Measurements from ENCODE around the gene UBE2L3. TPM values are rescaled to one million over a fixed set of nuclear protein-coding genes. Genes with fewer than 3 reads are reported as not detected.

UBE2L3 gene
- total and polyA plus RNA-seq, 2 of the 13 experiments (the other 11 are each of a cell fraction or from before 2014, with no cell fraction given), result 30.2 to 58.1 TPM

GRCh38 chr22:21650280-21650679, 82.8 kb downstream of the UBE2L3 start:
- Histone ChIP-seq H3K36me3 (replicated peaks in 1 of 2; ENCODE audit: control insufficient read depth in 1 of 2, insufficient read depth in 2 of 2, low read length in 2 of 2) (peaks cover 2 to 21% of the 10 kb centered on the region in 2 experiments; a peak in 4 of 5 replicates), H4K20me1 (ENCODE audit: insufficient read depth, low read length) (no peaks in the 10 kb centered on the region), H3K27ac (ENCODE audit: extremely low read length, insufficient read depth, low read length) (no peak overlapping the region), H3K4me3 (replicated peaks in 1 of 3; ENCODE audit: insufficient read depth in 1 of 3, low read depth in 2 of 3, low read length in 3 of 3) (no peak overlapping the region), H2AFZ (ENCODE audit: low read length) (no peak overlapping the region), H3K79me2 (ENCODE audit: insufficient read depth, low read length) (peaks cover 2% of the 10 kb centered on the region), H3K4me1 (ENCODE audit: insufficient read depth, low read length) (peaks cover 34% of the 10 kb centered on the region), H3K9ac (ENCODE audit: insufficient read depth, low read depth, low read length) (no peak overlapping the region), H3K9me3 (ENCODE audit: low read length) (no peaks in the 10 kb centered on the region), H3K27me3 (ENCODE audit: control insufficient read depth in 1 of 2, insufficient read depth in 2 of 2, low read length in 2 of 2) (no peaks in the 10 kb centered on the region; a peak in 1 of 5 replicates), H3K4me2 (ENCODE audit: low read depth, low read length) (no peak overlapping the region)
- no peak for TF ChIP-seq SOX13 (IDR thresholded peaks at IDR 0.05)
- TF ChIP-seq SOX13 (CRISPR knock-in tag; conservative IDR thresholded peaks at IDR 0.05 in 1 of 2, IDR thresholded peaks at IDR 0.05 in 1 of 2), result no peak
- no peak for TF ChIP-seq CSRNP1 (CRISPR knock-in tag; IDR thresholded peaks at IDR 0.05)
- no peak for TF ChIP-seq LBX2 (CRISPR knock-in tag; IDR thresholded peaks at IDR 0.05; ENCODE audit: borderline replicate concordance)
- TF ChIP-seq ATAD3A (CRISPR knock-in tag; IDR thresholded peaks at IDR 0.05), result no peak
- ATAC-seq (no peak), DNase-seq (ENCODE audit: low spot score) (no peak), FAIRE-seq (no peak)
- intact Hi-C loops (cut with micrococcal nuclease; ENCODE audit: unreplicated experiment) (no loop called here), in situ Hi-C loops (cut with HindIII; ENCODE audit: extremely low pct_ligation_motif_present, low pct_unique_long_range_greater_than_20kb) (no loop called here)
- WGBS (ENCODE audit: low lambda C conversion rate), result 91% methylated on average over 7 of the region's 7 CpGs
- ChIA-PET POLR2A (interaction anchor here (0.7 kb wide), 1 partner anchor 8 kb away, joined by 4 read pairs; the partner anchor contains the start of gene SDF2L1), CTCF (ENCODE audit: low intra/inter-chr PET ratio, low total read pairs) (no interaction called here)
- BruUV-seq (replicated peaks), result no TSS peak
